ENCODE data around the gene ZBTB16.

GRCh38 chr11:114085965-114086793, 26.7 kb downstream of the ZBTB16 start:
- TF ChIP-seq NFRKB (IDR thresholded peaks at IDR 0.05) (no peak), FOXM1 (IDR thresholded peaks at IDR 0.05; ENCODE audit: borderline replicate concordance) (no peak), SP1 (IDR thresholded peaks at IDR 0.05) (no peak), FOXK2 (IDR thresholded peaks at IDR 0.05) (no peak), BHLHE40 (IDR thresholded peaks at IDR 0.05; ENCODE audit: borderline replicate concordance) (no peak)

Measured in HEK293T (cell line).